Inferior parietal cortex (tissue), 1 donor: Measurements from ENCODE around the gene CITED1.
"Not testable (repeated sequence)": the region's sequence is repeated elsewhere in the genome, so short reads cannot be mapped to it uniquely, and the experiment has no call there.

Experiments used
- DNase-seq: peaks from one replicate; pipeline ENCODE4 v3.0.0-alpha.2; 2016; ENCODE audit errors: extremely low spot score

The CITED1 gene, protein sequence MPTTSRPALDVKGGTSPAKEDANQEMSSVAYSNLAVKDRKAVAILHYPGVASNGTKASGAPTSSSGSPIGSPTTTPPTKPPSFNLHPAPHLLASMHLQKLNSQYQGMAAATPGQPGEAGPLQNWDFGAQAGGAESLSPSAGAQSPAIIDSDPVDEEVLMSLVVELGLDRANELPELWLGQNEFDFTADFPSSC

DNA sequence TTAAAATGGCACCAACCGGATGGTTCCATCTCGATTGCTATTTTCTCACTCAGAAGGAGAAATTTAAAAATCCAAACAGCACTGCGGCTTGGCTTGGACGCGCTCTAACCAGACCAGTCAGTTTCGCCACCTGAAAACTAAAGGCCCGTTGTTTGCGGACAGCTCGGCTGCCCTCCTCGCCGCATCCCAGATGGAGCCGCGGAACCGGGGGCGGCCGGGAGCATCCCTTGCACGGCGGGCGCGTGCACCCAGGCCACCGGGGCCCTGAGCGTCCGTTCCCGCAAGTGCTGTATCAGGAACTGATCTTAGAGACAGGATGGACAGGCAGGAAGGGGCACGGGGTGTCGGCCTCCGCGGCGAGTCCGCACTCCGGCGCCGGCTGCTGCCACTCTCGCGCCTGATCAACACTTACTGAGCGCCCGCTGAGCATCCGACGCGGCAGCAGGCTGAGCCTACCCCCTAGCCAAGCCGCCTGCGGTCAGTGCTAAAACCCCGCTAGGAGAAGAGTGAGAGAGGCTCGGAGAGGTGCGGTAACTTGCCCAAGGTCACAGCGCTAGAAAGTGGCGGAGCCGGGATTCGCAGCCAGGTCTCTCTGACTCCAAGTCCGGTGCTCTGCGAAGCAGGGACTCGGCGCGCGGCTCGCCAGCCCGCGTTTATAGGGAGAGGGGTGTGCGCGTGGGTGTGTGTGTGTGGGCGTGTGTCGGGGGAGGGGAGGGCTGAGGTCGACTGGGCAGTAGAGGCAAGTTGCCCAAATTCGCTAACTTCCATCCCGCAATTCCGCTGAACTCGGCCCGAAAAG, at the start of gene CITED1:
Gene CITED1, minus strand, starts transcription at position 629 of the 799 bp plus-strand sequence. CDS start 3,045 bp downstream, outside the sequence.
- no peak for DNase-seq

DNA sequence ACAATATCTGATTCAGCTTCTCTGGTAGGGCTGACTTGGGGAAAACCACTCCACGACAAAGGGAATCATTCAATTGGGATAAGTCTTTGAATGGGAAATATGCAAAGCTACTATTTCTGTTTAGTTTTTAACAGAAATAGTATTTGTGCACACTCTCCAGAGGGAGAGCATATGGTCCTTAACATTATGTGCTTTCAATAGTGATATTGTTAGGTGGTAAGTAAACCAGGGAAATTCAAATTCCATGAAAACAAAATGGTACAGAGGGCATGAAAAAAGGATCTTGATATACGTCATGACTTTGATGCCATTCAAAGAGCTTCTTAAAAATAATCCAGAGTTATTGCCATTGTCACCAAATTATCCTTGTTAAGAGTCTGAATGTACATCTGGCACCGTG, 47.1 kb upstream of the CITED1 start:
- peak; percentile 4 for DNase-seq

DNA sequence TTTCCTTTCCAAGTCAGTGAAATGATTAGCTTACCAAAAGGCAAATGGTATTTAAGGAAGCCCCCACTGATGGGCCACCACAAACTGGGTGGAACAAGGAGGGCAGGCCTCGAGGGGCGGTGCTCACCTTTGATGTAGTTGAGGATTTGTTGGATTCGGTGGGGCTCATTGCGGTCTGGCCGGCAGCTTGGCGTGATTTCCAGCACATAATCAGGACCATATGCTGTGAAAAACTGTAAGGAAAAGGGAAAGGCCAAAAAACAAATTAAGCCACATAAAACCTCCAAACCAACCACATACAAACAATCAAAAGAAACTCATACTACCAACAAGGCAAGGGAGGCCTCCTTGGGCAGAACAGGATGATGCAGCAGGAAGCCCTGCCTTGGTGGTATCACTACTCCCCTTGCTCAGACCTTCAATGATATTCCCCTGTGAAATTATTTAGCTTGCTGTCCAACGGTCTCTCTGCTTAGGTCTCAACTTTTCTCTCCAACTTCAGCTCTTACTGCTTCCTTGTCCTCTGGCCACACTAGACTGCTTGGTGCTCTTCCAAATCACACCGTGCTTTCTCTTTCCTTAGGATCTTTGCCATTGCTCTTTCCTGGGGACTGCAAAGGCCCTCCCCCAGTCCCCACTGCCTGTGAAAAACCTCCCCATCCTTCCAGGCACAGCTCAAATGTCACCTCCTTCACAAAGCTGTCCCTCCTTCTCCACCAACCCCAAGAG, 46.1 kb upstream of the CITED1 start:
- no peak for DNase-seq

DNA sequence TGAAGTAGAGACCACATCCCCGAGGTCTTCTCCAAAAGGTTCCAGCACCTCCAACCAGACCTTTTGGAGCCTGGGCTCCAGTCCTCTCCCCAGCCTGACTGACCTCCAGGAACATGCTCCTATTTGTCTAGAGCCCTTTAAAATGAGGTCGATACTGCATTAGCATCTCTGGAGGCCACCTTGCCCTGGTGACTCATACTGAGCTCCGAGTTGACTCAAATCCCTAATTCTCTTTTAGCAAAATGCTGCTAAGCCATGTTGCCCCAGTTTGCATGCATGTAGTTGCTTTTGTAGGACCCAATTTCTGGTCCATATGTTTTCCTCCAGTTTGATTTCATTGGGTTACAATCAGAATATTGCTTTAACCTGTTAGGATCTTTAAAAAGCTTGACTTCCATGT, 43.5 kb upstream of the CITED1 start:
- DNase-seq = no peak

DNA sequence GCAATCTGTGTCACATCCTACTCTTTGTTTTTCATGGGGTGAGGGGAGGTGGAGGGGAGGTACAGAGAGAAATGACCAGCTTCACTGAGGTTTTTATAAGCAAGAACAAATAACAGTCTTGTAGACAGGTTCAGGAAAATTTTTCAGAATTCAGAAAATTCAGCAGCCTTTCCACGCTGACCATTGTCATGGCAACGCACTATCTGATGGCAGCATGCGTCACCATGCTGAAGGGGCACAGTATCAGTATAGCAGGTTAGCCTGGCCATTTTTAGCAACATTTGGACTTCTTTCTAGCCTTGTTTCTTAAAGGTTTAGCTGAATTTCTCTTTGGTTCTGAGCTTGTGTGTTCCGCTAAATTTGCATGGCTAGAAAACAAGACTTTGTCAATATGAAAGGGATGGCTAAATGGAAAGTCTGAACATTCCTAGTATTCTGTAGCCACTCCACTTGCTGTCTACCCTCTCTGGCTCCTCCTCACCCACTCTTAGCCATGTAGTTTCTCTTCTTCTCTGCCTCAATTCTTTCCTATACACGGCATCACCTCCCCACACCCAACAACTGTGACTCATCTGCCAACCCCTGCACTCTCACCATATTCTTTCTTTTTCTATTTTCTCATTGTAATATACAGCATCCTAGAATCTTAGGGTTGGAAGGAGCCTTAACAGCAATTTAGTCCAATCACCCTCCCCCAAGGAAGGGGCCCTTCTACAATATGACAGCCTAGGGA, 42.7 kb upstream of the CITED1 start:
- no peak for DNase-seq

DNA sequence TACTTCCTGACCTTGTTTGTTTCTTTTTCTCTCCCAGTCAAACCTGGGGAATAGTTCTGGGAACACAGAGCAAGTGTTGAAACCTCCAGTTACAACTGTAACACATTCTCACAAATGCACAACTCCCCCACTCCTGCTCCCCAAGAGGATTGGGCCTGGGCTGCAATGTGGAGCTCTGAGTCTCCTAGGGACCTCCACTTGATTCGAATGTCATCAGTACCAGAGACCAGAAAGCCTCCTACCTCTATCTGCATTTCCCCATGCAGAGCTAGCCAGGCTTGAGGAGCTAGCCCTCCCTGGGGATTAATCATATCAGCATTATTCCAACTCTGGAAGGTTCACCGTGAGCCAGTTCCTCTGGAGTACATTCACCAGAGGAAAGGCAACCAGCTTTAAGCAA, 41.7 kb upstream of the CITED1 start:
- no peak for DNase-seq

DNA sequence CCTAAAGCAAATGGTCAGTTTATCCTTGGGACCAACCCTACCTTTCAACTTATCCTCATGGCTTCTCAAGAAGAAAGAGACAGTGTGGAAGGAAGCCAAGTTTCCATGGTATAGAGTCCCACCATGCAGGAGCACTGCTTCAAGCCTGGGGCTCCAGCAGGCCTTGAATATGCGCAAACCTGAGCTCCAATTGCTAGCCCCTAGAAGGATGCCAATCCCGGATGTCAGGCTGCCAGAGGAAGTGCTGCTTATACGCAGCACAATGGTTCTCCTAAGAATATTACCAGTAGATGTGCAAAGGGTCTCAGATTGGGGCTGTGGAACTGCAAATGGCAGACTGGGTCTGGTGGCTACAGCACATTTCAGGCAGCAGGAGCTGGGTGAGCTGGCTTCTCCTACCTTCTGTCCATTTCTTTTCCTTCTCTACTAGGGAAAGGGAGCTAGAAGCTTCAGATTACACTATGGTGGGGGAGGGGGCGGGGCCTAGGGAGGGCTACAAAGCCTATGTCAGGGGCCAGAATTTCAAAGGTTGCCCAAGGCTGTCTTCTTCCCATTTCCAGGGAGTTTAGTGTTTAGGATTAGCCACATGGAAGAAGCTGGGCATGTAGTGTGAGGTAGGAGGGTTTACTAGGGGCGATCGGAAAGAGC, 40.7 kb upstream of the CITED1 start:
- DNase-seq = no peak

DNA sequence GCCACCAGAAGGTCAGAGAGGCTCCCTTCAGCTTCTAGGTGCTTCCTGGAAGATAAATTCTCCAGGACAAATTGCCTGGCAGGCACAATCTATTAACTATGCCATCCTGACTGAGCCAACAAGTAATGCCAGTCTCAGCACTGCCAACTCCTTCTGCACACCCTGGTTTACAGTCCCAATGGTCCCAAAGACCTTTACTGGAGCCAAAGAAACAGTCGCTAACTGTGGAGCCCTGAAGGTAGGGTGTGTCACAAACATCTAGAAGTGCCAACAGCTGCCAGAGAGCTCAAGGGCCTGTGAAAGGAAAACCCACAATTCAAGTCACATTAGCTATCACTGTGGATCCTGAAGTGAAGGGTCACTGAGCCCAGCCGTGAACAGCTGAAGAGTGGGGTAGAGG, 34.9 kb upstream of the CITED1 start:
- DNase-seq = no peak

DNA sequence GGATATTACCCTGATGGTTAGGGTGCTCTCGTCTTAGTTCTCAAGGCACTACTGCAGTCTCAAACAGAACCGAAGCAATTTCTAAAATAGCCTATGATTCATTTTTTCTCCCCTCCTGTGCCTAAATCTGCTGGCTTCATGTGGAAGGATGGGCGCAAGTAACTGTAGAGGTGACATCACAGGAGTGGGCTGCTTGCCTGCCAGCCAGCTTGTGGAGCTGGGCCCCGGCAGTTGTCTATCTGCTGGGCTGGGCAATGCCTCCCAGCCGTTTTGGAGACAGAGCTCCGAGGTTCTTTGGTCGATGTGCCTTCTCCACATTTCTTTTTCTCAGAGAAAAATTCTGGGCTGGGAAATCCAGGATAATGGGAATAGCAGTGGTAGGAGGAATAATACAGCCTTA, 34.3 kb upstream of the CITED1 start:
- DNase-seq = no peak

DNA sequence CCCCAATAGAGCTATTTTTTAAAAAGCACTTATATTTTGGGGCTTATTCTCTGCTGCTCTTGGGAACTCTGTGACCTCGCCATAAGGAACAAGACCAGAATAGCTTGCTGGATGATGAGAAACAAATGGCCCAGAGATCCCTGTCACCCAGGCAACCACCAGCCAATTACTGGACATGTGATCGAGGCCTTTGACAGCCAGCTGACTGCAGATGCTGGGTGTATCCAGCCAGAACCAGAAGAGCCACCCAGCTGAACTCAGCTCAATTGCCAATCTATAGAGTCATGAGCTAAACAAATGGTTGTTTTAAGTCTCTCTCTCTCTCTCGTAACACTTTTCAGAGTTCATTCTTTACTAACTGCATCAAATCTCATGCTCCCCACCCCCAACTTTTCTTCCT, 24.4 kb upstream of the CITED1 start:
- DNase-seq = no peak

DNA sequence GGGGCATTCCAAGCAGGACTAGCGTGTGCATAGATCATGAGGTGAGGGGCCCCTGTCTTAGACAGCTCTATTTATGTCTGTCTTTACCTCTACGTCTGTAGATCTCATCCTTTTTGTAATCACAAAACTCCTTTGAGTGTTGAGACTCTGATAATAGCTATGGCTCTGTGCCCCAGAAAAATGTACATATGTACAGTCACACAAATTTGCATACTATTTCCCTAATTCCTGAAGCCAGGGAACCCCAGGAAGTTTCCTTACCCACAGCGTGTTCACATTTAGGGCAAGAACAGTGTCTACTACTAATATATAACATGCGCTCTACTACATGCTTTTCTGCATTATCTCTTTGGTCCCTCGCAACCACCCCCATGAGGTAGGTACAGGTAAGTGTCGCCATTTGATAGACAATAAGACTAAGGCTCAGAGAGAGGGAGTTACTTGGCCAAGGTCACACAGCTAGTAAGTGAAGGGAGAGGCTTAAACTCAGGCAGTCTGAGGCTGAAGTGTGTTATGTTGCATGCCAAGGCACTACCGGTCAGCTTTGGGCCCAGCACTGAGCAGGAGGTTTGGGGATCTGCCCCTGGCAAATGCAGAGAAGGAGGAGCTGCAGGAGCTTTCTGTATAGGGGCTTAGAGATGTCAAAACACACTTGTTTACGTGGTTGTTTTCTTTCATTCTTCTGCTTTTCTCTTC, 21.0 kb upstream of the CITED1 start:
- no peak for DNase-seq

DNA sequence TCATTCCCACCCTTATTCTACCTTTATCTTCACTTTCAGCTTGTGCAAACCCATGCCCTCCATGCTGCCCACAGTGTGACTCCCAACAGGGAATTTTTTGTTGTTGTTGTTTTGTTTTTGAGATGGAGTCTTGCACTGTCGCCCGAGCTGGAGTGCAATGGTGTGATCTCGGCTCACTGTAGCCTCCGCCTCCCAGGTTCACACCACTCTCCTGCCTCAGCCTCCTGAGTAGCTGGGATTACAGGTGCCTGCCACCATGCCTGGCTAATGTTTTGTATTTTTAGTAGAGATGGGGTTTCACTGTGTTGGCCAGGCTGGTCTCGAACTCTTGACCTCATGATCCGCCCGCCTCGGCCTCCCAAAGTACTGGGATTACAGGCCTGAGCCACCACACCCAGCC, 13.9 kb upstream of the CITED1 start:
- not testable (repeated sequence) for DNase-seq

DNA sequence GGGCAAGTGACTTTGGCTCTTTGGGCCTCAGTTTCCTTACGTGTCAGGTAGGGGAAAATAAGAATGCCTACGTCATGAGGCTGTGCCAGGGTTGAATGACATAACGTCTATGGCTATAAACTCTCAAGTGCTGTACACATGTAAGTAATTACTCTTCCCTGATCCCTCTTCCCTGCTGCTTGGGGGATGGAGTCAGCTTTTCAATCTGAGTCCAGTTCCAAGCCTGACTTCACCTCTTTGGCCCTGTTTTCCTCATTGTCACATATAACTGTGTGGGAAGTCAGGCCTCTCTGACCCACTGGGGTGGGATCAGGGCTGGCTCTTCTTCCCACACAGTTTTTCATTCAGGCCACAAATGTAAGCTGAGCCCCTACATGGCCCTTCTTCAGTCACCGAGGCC, 11.4 kb upstream of the CITED1 start:
- no peak for DNase-seq

DNA sequence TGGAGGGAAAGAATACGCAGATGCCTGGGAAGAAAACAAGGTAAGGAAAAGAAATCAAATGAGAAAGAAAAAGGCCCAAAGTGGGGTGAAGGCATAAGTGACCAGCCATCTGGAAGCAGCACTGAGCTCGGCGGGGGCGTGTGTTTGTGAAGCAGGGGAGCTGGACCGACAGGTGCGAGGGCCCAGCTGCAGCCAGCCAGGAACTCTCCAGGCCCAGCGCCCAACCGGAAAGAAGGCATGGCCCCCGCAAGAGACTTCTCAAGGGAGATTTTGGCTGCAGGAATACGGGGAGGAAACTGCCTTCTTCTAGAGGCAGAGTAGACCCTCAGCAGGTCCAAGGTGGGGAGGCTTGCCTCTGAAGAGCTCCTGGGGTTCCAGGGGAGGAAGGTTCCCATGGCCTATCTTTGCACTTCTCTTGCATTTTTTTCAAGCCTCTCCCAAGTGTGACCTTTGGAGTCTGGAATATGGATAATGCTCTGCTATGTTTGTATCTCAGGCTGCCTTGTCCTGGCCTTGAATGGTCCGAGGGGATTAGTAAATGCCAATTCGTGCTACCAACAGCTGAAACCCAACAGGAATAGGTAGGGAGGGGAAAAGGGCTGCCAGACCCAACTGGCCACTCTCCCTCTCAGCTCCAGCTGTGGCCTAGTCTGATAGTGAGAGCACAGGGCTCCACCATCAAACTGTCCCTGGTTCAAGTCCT, 10.8 kb upstream of the CITED1 start:
- no peak for DNase-seq

DNA sequence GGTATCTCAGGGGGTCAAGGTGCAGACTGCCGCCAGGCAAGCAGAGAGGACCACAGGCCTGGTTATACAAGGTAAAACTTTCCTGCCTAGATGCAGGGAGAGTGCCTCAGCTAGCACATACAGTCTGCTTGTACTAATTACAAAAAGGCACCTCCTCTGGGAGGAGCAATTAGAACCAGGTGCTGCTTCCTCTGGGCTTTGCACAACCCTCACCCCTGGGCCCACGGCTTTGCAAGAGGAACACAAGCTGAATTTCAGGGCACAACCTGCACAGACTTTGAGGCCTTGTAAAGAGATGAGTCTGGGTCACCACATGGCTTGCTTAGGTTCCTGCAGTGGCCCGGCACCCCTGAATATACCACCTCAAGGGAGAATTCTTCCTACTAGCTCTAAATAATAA, 9.2 kb upstream of the CITED1 start:
- no peak for DNase-seq

DNA sequence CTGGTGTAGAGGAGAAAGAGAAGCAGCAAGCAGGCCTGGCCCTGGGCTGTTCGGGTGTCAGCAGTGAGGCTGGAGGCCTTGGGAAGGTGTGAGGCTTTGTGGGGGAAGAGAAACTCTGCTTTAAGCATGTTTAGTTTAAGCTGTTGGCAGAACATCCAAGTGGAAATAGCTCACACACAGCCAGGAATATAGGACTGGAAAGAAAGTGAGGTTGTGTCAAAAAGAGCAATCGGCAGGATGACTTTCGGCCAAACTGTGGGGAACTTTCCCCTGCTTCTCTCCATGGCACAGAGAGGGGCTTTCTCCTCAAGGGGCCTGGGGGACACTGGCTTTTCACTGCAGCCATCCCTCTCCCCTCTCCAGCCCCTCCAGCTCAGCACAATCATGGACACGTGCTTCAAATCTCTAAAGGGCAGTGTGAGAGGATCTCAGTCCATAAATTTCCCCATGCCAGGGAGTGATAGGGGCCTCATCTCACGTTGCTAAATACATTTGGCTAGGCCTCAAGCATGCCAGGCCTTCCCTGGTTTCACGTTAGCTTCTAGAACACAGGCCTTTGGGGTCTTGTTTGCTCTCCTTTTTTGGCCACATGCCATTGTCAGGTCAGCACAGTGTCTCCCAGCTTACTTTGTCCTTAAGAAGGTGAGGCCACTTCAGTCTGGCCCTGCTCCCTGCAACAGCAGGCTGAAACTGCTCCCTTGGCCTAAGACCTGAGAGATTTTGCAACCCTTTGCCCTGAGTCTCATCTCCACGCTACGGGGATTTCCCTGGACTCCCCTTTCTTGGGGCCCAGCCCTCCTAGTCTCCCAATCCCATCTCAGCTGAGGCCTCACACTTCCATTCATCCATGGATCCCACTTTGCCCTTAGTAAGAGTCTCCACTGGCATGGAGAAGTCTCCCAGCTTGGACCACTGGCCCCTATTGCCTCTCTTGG, 8.3 kb upstream of the CITED1 start:
- DNase-seq = no peak

DNA sequence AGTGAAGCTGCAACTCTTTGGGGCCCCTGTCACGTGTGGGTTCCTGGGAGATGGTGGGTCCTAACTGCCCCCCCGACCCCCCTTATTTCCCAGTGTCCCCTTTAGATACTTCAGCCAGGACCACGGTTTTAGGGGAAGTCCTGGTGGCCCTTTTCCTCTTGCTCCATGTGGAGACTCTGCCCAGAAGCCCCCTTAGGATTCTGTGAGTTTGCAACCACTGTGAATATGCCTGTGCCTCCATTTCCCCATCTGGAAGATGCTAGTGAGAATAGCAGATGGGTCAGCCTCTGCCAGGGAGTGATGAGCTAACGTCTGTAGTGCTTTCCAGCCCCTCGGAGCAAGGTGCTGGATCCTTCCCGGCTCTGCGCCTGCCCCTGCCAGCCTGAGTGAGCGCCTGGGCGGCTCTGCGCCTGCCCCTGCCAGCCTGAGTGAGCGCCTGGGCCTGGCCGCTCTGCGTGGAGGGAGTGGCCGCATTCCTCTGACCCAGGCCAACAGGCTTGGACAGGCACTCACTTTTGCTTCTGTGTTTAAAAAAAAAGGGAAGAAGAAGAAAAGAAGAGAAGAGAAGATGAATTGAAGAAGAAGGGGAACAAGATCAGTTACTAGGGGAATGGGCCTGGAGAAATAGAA, 6.7 kb upstream of the CITED1 start:
- DNase-seq = no peak

DNA sequence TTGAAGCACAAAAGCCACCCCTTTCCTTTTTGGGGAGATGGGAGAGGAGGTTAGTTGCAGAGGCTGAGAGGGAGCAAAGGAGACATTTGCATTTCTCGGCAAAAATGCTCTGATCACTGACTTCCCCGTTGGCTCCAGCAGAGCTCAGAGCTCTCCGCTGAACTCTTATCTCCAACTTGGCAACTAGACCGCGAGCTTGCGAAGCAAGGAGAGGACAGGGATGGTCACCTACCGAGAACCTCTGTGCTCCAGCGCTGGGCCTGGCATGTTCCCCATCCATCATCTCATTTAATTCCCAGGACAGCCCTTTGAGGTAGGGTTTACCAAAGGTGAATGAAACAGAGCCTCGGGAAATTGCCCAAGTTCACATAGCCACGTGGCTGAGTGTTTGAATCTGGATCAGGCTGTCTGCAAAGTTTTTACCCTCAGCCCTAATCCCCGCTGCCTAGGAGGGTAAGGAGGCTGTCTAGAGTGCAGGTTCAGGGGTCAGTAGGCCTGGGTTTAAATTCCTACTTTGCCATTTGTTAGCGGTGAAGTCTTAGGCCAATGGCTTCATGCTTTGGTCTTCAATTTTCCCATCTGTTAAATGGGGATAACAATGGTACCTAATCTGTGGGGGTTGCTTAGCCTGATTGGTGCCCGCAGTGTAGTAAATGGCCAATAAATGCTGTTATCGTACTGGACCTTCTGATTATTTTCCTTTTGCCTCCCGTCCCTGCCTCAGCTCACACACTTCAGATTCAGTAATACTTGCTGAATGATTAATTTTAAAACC, 3.8 kb upstream of the CITED1 start:
- no peak for DNase-seq
